H1 (cell line): ENCODE data around the gene XPNPEP2. TPM values are rescaled to one million over a fixed set of nuclear protein-coding genes. Genes with fewer than 3 reads are reported as not detected.

Experiments
- CTCF ChIA-PET: fragments of 300-600 bp; sonication (Branson Sonifier 250); formaldehyde crosslinking; loops from one replicate; lab custom pipeline; 2021; ENCODE audit not compliant: partially characterized antibody; lab: Charles Lee
- POLR2A ChIA-PET: fragments of 300-600 bp; sonication (Branson Sonifier 250); formaldehyde crosslinking; loops from one replicate; lab custom pipeline; 2021; ENCODE audit warnings: inconsistent platforms; ENCODE audit not compliant: partially characterized antibody; lab: Charles Lee
- DNase-seq, 2 experiments: peaks; one replicate each; pipeline versions ENCODE4 v3.0.0 to v3.0.0-alpha.2; 2010 to 2022; ENCODE audit warnings: low spot score in 2 of 2, low read depth in 1 of 2, mixed read lengths in 1 of 2
- FAIRE-seq: peaks from 2 replicates; lab custom pipeline; 2011; peaks lifted over from hg19 to GRCh38; lab: Jason Lieb, UNC
- H2AFZ ChIP-seq: 2 replicates; pipeline ENCODE4 v1.8.1; 2012; ENCODE audit warnings: low read length, inconsistent platforms
- H2AK5ac ChIP-seq: 2 replicates; pipeline ENCODE4 v1.6.1; 2013; ENCODE audit warnings: low read depth, low read length
- H2BK120ac ChIP-seq: replicated peaks from 2 replicates; pipeline ENCODE3; 2013; ENCODE audit warnings: low read depth, low read length, inconsistent platforms
- H2BK12ac ChIP-seq: 2 replicates; pipeline ENCODE4 v1.6.1; 2013; ENCODE audit warnings: low read depth, low read length
- H2BK15ac ChIP-seq: 2 replicates; pipeline ENCODE4 v1.6.1; 2013; ENCODE audit warnings: low read length
- H2BK20ac ChIP-seq: 2 replicates; pipeline ENCODE4 v1.6.1; 2013; ENCODE audit warnings: low read length
- H2BK5ac ChIP-seq: 2 replicates; pipeline ENCODE4 v1.6.1; 2013; ENCODE audit warnings: low read depth, low read length
- H3K14ac ChIP-seq: 2 replicates; pipeline ENCODE4 v1.6.1; 2013; ENCODE audit warnings: inconsistent platforms; ENCODE audit not compliant: insufficient read length
- H3K18ac ChIP-seq: 2 replicates; pipeline ENCODE4 v1.6.1; 2013; ENCODE audit warnings: low read length; ENCODE audit errors: extremely low read depth
- H3K23ac ChIP-seq: 2 replicates; pipeline ENCODE4 v1.6.1; 2013; ENCODE audit warnings: inconsistent platforms; ENCODE audit not compliant: insufficient read length
- H3K23me2 ChIP-seq: 2 replicates; pipeline ENCODE4 v1.6.1; 2013; ENCODE audit warnings: low read depth, low read length
- H3K27ac ChIP-seq: 2 replicates; pipeline ENCODE4 v1.6.1; 2011; ENCODE audit warnings: low read depth, low read length, inconsistent platforms
- H3K27me3 ChIP-seq, 4 experiments: replicated peaks in 1 of 4; 1 replicate in 1 of 4; 2 replicates in 3 of 4; pipeline versions ENCODE4 v1.6.1 to v1.8.1; 2011 to 2013; ENCODE audit warnings: low read length in 3 of 4, mild to moderate bottlenecking in 3 of 4, inconsistent platforms in 2 of 4, mixed read lengths in 2 of 4, moderate library complexity in 1 of 4; ENCODE audit not compliant: control insufficient read depth in 3 of 4, insufficient read depth in 3 of 4; ENCODE audit errors: extremely low read depth in 1 of 4
- H3K36me3 ChIP-seq, 4 experiments: 2 replicates each; pipeline versions ENCODE4 v1.6.1 to v1.8.1; 2011 to 2013; ENCODE audit warnings: mild to moderate bottlenecking in 4 of 4, low read length in 3 of 4, moderate library complexity in 2 of 4, control low read depth in 1 of 4, inconsistent platforms in 1 of 4; ENCODE audit not compliant: insufficient read depth in 4 of 4, control insufficient read depth in 2 of 4
- H3K4ac ChIP-seq: replicated peaks from 2 replicates; pipeline ENCODE3; 2013; ENCODE audit warnings: low read length, low read depth, mixed read lengths, inconsistent platforms; ENCODE audit not compliant: insufficient read length
- H3K4me1 ChIP-seq, 4 experiments: replicated peaks in 1 of 4; 1 replicate in 1 of 4; 2 replicates in 3 of 4; pipeline versions ENCODE4 v1.6.1 to v1.8.1; 2011 to 2013; ENCODE audit warnings: low read length in 3 of 4, inconsistent platforms in 2 of 4, mixed read lengths in 1 of 4; ENCODE audit not compliant: insufficient read depth in 4 of 4, control insufficient read depth in 3 of 4
- H3K4me2 ChIP-seq, 2 experiments: 2 replicates each; pipeline versions ENCODE4 v1.6.1 to v1.8.1; 2011 to 2013; ENCODE audit warnings: low read depth in 2 of 2, low read length in 2 of 2, control low read depth in 1 of 2, inconsistent platforms in 1 of 2, mild to moderate bottlenecking in 1 of 2; ENCODE audit not compliant: insufficient read depth in 1 of 2
- H3K4me3 ChIP-seq, 4 experiments: fragments of 200-600, 300-600 bp in 1 of 4; sonication (generic), shearing (Covaris generic), sonication (Bioruptor Twin) in 1 of 4; 2 replicates each; pipeline versions ENCODE4 v1.5.1 to v1.8.1; 2011 to 2016; ENCODE audit warnings: low read length in 4 of 4, low read depth in 3 of 4, control low read depth in 2 of 4, inconsistent platforms in 2 of 4, mild to moderate bottlenecking in 2 of 4, mixed read lengths in 1 of 4, moderate library complexity in 1 of 4; ENCODE audit not compliant: insufficient read depth in 2 of 4; ENCODE audit errors: extremely low read depth in 1 of 4
- H3K56ac ChIP-seq: replicated peaks from 2 replicates; pipeline ENCODE3; 2013; ENCODE audit warnings: low read depth, mild to moderate bottlenecking, mixed read lengths, low read length, inconsistent platforms; ENCODE audit not compliant: insufficient read length
- H3K79me1 ChIP-seq: 2 replicates; pipeline ENCODE4 v1.6.1; 2013; ENCODE audit warnings: low read depth, low read length, control low read depth
- H3K79me2 ChIP-seq, 2 experiments: 2 replicates each; pipeline versions ENCODE4 v1.6.1 to v1.8.1; 2012 to 2013; ENCODE audit warnings: low read length in 2 of 2, mild to moderate bottlenecking in 2 of 2, inconsistent platforms in 1 of 2; ENCODE audit not compliant: insufficient read depth in 2 of 2, control insufficient read depth in 1 of 2
- H3K9ac ChIP-seq, 4 experiments: replicated peaks in 1 of 4; 1 replicate in 1 of 4; 2 replicates in 3 of 4; pipeline versions ENCODE4 v1.6.1 to v1.8.1; 2011 to 2013; ENCODE audit warnings: low read depth in 3 of 4, low read length in 3 of 4, control low read depth in 2 of 4, mild to moderate bottlenecking in 2 of 4, moderate library complexity in 2 of 4, inconsistent platforms in 1 of 4; ENCODE audit errors: extremely low read depth in 1 of 4
- H3K9me3 ChIP-seq, 2 experiments: 2 replicates each; pipeline versions ENCODE4 v1.6.1 to v1.8.1; 2012 to 2013; ENCODE audit warnings: mild to moderate bottlenecking in 2 of 2, moderate library complexity in 2 of 2, control low read depth in 1 of 2, inconsistent platforms in 1 of 2, low read depth in 1 of 2, low read length in 1 of 2, mixed read lengths in 1 of 2; ENCODE audit not compliant: insufficient read depth in 2 of 2
- H4K20me1 ChIP-seq, 2 experiments: replicated peaks in 1 of 2; 2 replicates each; pipeline versions ENCODE3 to v1.8.1; 2011 to 2013; ENCODE audit warnings: inconsistent platforms in 2 of 2, low read length in 2 of 2, mild to moderate bottlenecking in 1 of 2; ENCODE audit not compliant: insufficient read depth in 2 of 2, control insufficient read depth in 1 of 2
- H4K5ac ChIP-seq: 2 replicates; pipeline ENCODE4 v1.6.1; 2013; ENCODE audit warnings: low read length, low read depth, mixed read lengths, inconsistent platforms; ENCODE audit not compliant: insufficient read length
- H4K8ac ChIP-seq: 2 replicates; pipeline ENCODE4 v1.8.0; 2013; ENCODE audit warnings: mild to moderate bottlenecking, moderate library complexity, low read length, inconsistent platforms; ENCODE audit not compliant: insufficient read depth; ENCODE audit errors: extremely low read depth
- H4K91ac ChIP-seq: replicated peaks from 2 replicates; pipeline ENCODE3; 2013; ENCODE audit warnings: low read length, mixed read lengths, inconsistent platforms; ENCODE audit not compliant: insufficient read length
- RFX5 ChIP-seq: IDR thresholded peaks from 2 replicates; pipeline ENCODE4 v1.6.1; 2011; ENCODE audit warnings: low read depth, low read length, improper control_type of control experiment, borderline replicate concordance
- SIRT6 ChIP-seq: IDR thresholded peaks from one replicate; pipeline ENCODE4 v1.7.1; 2012; ENCODE audit warnings: low read length, inconsistent platforms
- TEAD4 ChIP-seq: IDR thresholded peaks from 2 replicates; pipeline ENCODE4 v1.6.1; 2012; ENCODE audit warnings: low read depth, low read length, inconsistent platforms, mixed read lengths
- WGBS, 2 experiments: shearing (Covaris generic) in 1 of 2; methylation state at CpG; one replicate each; pipeline versions ENCODE4 v1.1.6 to v1.1.7; 2013 to 2015; ENCODE audit warnings: low lambda C conversion rate in 2 of 2, mixed read lengths in 2 of 2, inconsistent platforms in 1 of 2, low coverage in 1 of 2, missing lambda C conversion rate in 1 of 2; ENCODE audit not compliant: insufficient replicate concordance in 2 of 2, insufficient coverage in 1 of 2, insufficient read length in 1 of 2; ENCODE audit errors: extremely low coverage in 1 of 2, missing lambda C conversion rate in 1 of 2; 5-methylcytosine and 5-hydroxymethylcytosine counted together
- polyA plus RNA-seq, 7 experiments: library from polyadenylated mRNA; depleted of rRNA in 3 of 7; stranded (reverse) in 5 of 7; unstranded in 2 of 7; fragments of >200 nt in 5 of 7; fragments of 200-250 nt in 2 of 7; gene quantifications; 1 replicate in 5 of 7; 2 replicates in 1 of 7; 4 replicates in 1 of 7; pipeline versions ENCODE4 v1.2.1 to v1.2.3, GENCODE V29; 2011 to 2013; ENCODE audit warnings: missing spikeins in 2 of 7, mixed read lengths in 2 of 7
- total RNA-seq: library from RNA; stranded (reverse); fragmentation: NEBNext Ultra II Directional; extraction: Animal tissue kit (Norgen Biotek cat#: 25700); gene quantifications from 2 replicates; pipeline ENCODE4 v1.2.1, GENCODE V29; 2021
- TF ChIP-seq, protein P1 (sequence below), 3 experiments: IDR thresholded peaks; 1 replicate in 2 of 3; 2 replicates in 1 of 3; pipeline versions ENCODE4 v1.5.1 to v1.6.1; 2011; ENCODE audit warnings: low read length in 3 of 3, mild to moderate bottlenecking in 3 of 3, inconsistent platforms in 2 of 3, low read depth in 1 of 3, moderate library complexity in 1 of 3; ENCODE audit not compliant: insufficient read depth in 1 of 3; ENCODE audit errors: control extremely low read depth in 1 of 3

The XPNPEP2 gene
- total and polyA plus RNA-seq, 2 of the 8 experiments (the other 6 are each of a cell fraction or from before 2014, with no cell fraction given), result 0.27 TPM; not detected in 1

DNA sequence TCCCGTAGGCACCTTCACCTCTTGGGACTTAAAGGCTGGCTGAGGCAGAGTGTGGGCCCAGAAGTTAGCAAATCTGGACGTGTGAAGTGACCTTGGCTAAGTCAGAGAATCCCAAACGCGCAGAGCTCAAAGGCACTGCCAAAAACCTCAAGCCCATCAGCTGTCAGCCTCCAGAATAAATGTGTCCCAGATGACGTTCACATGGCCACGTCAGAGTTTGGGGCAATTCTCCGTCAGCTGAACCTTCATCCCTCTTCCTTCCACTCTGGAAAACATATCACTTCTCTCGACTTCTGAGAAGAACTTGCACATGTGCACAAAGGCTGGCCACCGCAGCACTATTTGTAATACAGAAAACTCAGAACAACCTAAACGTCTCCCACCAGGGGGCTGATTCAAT, 48.3 kb upstream of the XPNPEP2 start:
- Histone ChIP-seq H3K23me2 (no peaks in the 10 kb centered on the region), H4K5ac (no peak overlapping the region), H3K18ac (no peak overlapping the region), H2BK15ac (no peak overlapping the region), H3K4me2 (no peak overlapping the region), H3K9me3 (no peaks in the 10 kb centered on the region), H4K20me1 (no peaks in the 10 kb centered on the region), H3K36me3 (no peaks in the 10 kb centered on the region), H3K56ac (no peak overlapping the region), H3K9ac (no peak overlapping the region), H4K91ac (no peak overlapping the region), H3K14ac (no peak overlapping the region), H3K79me1 (no peaks in the 10 kb centered on the region), H2BK120ac (no peak overlapping the region), H3K4ac (no peak overlapping the region), H2BK12ac (no peak overlapping the region), H2AFZ (no peak overlapping the region), H3K23ac (no peak overlapping the region), H3K4me1 (peaks cover 0 to 9% (median 4%) of the 10 kb centered on the region in 4 experiments; a peak in 4 of 7 replicates), H3K4me3 (no peak overlapping the region), H2AK5ac (no peak overlapping the region), H3K79me2 (no peaks in the 10 kb centered on the region), H2BK20ac (no peak overlapping the region), H3K27me3 (no peaks in the 10 kb centered on the region), H4K8ac (no peak overlapping the region), H2BK5ac (no peak overlapping the region), H3K27ac (no peak overlapping the region)
- TF ChIP-seq SIRT6 (no peak), TEAD4 (no peak), RFX5 (no peak)
- TF ChIP-seq, protein P1, sequence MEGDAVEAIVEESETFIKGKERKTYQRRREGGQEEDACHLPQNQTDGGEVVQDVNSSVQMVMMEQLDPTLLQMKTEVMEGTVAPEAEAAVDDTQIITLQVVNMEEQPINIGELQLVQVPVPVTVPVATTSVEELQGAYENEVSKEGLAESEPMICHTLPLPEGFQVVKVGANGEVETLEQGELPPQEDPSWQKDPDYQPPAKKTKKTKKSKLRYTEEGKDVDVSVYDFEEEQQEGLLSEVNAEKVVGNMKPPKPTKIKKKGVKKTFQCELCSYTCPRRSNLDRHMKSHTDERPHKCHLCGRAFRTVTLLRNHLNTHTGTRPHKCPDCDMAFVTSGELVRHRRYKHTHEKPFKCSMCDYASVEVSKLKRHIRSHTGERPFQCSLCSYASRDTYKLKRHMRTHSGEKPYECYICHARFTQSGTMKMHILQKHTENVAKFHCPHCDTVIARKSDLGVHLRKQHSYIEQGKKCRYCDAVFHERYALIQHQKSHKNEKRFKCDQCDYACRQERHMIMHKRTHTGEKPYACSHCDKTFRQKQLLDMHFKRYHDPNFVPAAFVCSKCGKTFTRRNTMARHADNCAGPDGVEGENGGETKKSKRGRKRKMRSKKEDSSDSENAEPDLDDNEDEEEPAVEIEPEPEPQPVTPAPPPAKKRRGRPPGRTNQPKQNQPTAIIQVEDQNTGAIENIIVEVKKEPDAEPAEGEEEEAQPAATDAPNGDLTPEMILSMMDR (IDR thresholded peaks at IDR 0.05; ENCODE audit: control extremely low read depth in 1 of 3, insufficient read depth in 1 of 3, low read depth in 1 of 3, low read length in 3 of 3), result no peak
- ChIA-PET POLR2A (no interaction called here), CTCF (interaction anchor here (0.8 to 2.8 kb wide), 4 partner anchors 12 to 52 kb away, joined by 3 to 11 read pairs (median 6); no protein-coding TSS in a partner anchor)
- DNase-seq, result no peak
- no peak for FAIRE-seq
- whole genome bisulfite sequencing, 2 experiments, result 89% methylated on average over 10 of the region's 10 CpGs; no CpG with 5 or more reads in 1 of the 2 experiments
